Panc1 (cell line): Measurements from ENCODE around the gene TMEM138.

Experiments
- TF ChIP-seq, protein P1 (sequence below), 2 experiments: IDR thresholded peaks; 2 replicates each; pipeline ENCODE4 v1.6.1; 2011 to 2012; ENCODE audit warnings: low read depth in 2 of 2, control low read depth in 1 of 2, low read length in 1 of 2, mild to moderate bottlenecking in 1 of 2, moderate library complexity in 1 of 2; ENCODE audit not compliant: insufficient read depth in 1 of 2
- TF ChIP-seq, protein P2 (sequence below): fragments of 450-650 bp; IDR thresholded peaks from 2 replicates; pipeline ENCODE4 v1.5.1; 2017; ENCODE audit warnings: mild to moderate bottlenecking

DNA sequence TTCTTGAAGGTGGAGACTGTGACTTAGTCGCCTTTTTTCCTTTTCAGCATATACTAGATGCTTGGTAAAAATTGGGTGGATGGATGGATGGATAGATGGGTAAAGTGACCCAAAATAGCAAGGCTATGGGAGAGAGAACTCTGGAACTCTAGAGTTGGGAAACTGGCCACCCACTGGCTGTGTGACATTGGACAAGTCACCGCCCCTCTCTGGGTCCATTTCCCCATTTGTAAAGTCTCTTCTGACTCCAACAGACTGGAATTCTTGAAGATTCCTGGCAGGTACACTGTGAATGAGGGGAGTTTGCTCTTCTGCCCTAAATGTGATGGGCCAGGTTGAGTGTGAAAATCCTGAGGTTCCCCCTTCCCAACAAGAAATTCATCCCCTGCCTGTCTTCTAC lies 21.2 kb upstream of the TMEM138 start:
- TF ChIP-seq, protein P1, sequence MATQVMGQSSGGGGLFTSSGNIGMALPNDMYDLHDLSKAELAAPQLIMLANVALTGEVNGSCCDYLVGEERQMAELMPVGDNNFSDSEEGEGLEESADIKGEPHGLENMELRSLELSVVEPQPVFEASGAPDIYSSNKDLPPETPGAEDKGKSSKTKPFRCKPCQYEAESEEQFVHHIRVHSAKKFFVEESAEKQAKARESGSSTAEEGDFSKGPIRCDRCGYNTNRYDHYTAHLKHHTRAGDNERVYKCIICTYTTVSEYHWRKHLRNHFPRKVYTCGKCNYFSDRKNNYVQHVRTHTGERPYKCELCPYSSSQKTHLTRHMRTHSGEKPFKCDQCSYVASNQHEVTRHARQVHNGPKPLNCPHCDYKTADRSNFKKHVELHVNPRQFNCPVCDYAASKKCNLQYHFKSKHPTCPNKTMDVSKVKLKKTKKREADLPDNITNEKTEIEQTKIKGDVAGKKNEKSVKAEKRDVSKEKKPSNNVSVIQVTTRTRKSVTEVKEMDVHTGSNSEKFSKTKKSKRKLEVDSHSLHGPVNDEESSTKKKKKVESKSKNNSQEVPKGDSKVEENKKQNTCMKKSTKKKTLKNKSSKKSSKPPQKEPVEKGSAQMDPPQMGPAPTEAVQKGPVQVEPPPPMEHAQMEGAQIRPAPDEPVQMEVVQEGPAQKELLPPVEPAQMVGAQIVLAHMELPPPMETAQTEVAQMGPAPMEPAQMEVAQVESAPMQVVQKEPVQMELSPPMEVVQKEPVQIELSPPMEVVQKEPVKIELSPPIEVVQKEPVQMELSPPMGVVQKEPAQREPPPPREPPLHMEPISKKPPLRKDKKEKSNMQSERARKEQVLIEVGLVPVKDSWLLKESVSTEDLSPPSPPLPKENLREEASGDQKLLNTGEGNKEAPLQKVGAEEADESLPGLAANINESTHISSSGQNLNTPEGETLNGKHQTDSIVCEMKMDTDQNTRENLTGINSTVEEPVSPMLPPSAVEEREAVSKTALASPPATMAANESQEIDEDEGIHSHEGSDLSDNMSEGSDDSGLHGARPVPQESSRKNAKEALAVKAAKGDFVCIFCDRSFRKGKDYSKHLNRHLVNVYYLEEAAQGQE (IDR thresholded peaks at IDR 0.05; ENCODE audit: insufficient read depth in 1 of 2, low read depth in 2 of 2, low read length in 1 of 2): no peak
- TF ChIP-seq, protein P2, sequence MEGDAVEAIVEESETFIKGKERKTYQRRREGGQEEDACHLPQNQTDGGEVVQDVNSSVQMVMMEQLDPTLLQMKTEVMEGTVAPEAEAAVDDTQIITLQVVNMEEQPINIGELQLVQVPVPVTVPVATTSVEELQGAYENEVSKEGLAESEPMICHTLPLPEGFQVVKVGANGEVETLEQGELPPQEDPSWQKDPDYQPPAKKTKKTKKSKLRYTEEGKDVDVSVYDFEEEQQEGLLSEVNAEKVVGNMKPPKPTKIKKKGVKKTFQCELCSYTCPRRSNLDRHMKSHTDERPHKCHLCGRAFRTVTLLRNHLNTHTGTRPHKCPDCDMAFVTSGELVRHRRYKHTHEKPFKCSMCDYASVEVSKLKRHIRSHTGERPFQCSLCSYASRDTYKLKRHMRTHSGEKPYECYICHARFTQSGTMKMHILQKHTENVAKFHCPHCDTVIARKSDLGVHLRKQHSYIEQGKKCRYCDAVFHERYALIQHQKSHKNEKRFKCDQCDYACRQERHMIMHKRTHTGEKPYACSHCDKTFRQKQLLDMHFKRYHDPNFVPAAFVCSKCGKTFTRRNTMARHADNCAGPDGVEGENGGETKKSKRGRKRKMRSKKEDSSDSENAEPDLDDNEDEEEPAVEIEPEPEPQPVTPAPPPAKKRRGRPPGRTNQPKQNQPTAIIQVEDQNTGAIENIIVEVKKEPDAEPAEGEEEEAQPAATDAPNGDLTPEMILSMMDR: no peak
